HG02642 (cell line): ENCODE results near the gene FARP1.

Experiments
- ATAC-seq: cut with Tn5 transposase; IDR thresholded peaks from one replicate; pipeline ENCODE4 v1.9.1; 2021; ENCODE audit warnings: mild to moderate bottlenecking; ENCODE audit not compliant: unreplicated experiment, poor library complexity

Gene FARP1

DNA sequence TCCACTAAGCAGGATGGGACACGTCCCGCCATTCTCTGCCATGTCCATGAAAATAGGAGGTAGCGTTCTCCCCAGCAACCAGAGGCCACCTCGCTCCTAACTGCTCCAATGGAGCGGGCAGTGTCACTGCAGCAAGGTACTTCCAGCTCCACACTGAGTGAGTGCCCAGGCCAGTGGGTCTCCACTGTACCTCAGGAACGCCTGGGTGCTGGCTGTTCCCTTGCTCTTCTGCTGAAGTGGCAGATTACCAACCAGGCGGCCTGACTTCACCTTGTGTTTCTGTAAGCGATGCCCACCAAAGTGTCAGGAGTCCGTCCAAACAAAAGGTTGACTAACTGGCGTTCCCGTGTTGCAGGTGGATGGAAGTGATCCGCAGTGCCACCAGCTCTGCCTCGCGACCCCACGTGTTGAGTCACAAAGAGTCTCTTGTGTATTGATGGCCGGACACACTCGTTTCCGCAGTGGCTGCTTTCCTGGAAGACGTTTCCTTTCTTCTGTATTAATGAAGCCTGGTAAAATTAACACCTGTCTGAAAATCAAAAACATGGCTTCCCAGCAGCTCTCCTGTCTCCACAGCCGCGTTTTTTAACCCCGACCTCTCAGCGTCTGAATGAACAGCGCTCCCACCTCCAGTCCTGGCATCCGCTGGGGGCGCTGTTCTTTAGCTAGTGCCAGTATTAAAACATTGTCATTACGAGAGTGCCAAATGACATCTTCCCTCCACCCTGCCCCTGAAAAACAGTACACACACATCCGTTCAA, 305.2 kb downstream of the FARP1 start:
- no peak for ATAC-seq

DNA sequence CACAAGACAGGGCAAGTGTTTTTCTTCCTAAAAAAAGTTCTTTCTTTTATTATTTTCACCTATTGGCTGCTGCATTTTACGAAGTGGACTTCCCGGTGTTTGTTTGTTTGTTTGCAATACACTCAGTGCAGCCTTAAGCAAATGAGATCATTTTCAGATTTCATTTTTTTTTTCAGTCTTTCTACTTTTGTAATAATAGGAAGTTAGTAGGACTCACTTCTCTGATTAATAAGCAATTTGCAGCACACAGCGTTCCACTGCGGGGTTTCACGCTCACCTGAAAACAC, 305.7 kb downstream of the FARP1 start:
- no peak for ATAC-seq

DNA sequence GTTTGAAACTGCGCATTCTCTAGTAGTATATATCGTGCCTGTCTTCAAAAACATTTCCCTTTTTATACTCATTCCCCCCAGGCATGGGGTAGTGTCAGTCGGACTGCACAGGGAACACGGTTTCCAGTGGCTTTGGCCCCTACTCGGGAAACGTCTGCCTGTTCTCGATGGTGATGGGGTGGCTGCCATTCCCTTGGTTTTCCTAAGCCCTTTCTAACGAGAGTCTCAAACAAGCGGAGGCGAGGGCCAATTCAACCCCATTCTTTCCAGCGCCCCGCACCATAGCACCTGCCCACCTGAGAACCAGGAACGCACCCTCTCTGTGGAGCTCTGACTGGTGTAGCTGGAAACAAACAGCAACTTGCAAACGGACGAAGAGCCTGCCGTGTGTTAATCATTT, 306.4 kb downstream of the FARP1 start:
- no peak for ATAC-seq

DNA sequence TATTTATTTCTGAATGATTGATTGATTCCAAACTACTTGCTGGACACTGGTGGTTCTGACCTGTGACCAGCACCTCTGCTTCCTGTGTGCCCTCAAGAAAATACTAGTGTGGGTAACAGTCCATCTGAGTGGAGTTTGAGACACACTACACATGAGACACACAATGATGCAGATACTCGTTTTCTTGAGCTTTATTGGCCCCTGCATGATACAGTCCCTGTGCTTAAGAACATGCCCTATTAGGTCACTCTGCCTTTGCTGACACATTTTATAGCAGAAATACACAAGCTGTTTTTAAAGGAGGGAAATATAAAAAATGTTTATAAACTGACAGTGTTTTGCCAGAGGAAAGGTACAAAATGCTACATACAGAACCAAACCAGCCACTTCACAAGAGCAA, 307.1 kb downstream of the FARP1 start:
- no peak for ATAC-seq

DNA sequence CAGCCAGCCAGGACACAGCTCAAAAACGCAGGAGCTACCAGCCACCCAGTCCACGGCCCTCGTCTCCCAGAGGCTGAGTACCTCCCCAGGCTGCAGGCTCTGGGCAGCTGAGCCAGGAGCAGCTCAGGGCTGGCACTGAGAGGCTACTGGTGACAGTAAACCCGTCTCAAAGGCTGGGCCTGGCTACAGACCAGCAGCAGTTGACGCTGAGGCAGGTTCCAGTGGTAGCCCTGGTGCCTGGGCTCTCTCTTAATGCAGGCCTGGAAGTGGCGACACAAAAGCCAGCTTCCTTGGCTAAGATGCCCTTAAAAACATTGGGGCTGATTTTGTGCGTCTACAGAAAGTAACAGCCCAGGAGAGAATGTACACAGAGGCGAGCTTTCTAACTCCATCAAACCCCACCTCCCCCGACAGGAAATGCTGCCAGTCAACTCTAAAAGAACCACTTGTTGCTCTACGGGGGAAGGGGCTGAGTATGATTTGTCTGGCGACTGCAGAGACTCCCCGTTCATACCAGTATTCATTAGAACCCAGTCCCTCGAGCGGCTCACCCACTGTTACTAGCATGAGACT, 307.7 kb downstream of the FARP1 start:
- no peak for ATAC-seq

DNA sequence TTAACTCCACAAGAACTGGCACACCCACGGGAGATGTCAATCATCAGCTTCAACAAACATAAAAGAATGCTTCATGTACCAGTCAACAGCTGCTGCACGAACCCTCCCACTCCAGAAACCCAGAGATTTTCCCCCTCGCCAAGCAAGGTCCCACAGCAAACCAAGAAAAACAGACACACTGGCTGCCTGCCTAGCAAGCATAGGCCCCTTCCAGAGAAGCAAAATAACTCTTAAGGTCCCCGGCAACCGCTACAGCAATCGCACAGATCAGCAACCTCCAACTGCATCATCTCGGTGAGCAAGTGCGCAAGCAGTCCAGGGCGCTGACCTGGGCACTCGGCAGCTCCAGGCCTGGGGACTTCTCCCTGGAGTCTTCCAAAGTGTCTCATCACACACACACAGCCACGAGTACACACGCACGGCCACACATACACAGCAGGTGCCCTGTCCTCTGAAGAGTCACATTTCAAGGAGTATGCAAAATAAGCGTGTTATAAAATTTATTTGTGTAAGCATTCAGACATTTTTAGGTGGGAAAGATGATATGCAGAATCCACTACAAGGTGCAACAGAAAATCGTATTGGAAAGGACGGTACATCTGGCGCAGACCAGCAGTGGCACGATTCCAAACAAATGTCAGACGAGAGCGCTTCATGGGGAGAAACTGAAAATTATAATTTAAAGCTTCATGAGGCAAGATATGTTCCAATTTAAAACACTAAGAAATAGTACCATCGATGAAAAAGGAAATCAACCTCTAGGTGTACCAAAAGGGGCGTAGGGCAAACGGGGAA, 309.0 kb downstream of the FARP1 start:
- ATAC-seq = no peak

DNA sequence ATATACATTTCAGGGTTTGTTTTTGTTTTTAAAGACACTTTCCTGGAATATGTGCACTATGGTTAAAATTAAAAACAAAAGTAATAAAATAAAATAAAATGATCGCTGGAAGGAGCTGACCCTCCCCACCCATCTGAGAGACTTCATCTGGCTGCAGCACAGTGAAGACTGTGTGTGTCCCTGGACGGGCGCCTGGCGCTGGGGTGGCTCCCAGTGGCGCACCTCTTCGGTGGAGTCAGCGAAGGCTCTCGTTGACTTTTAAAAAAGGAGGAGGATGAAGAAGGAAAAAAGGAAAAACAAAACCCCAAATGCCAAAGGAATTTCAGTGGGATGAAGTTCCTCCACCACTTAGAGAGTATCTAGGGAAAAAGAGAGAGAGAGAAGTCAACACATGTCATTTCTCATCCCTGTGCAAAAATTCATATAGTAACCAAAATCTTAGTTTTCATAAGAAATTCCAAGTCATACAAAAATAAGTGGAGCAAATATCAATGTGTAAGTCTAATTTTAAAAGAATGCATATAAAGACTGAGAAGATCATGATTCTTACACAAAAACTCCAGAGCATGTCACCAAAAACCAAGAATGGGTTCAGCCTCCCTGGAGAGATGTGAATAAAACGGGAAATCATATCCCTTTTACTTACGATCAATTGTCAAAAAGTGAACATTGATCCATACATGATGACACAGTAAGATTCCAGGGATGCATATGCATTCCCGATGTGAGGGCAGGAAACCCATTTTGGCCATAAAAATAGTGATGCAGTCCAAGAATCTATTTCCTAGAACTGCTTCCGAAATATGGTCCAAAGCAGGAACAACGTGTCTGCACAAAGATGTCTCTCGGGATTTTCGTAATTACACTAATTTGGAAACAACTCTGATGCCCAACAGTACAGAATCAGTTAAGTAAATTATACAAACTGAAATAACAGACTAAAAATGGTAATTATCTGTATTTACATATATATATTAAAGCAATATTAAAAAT, 310.3 kb downstream of the FARP1 start:
- no peak for ATAC-seq

DNA sequence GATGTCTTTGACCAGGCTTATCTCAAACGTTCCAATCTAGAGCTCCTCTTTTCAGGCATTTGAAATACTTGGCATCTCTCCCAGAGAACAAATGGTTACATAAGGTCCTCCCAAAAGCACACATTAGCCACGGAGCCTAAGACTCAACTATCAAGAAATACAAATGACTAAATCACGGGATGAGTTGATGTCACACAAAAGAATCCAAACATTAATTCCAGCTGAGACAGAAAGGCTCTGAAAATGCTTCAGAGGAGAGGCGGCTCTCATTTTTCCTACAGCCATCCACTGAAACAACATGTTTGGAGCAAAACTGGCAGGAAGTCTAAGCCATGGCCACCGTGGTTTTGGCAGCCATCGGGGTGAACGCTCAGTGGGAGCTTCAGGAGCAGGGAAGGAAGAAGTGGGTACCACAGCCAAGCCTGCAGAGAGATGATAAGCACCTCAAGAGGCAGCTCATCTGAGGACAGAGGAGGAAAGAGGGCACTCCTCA, 311.5 kb downstream of the FARP1 start:
- no peak for ATAC-seq

DNA sequence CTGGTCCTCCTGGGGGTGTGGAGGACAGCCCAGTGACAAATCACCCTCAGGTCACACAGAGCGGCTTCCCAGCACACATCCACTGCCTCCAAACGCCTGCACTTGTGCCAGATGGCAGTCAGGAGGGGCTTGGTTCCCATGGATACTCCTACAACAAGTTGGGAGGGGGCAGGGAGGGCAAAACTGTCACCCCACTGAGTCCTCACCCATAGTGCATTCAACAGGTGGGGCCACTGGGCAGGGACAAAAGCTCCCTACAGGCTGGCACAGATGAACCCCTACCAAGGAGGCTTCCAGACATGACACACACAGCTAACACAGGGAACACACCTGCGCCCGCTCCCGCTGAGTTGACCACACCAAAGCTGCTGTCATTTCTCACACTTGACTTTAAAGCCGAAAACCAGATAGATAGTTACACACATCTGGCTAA, 313.5 kb downstream of the FARP1 start:
- no peak for ATAC-seq

DNA sequence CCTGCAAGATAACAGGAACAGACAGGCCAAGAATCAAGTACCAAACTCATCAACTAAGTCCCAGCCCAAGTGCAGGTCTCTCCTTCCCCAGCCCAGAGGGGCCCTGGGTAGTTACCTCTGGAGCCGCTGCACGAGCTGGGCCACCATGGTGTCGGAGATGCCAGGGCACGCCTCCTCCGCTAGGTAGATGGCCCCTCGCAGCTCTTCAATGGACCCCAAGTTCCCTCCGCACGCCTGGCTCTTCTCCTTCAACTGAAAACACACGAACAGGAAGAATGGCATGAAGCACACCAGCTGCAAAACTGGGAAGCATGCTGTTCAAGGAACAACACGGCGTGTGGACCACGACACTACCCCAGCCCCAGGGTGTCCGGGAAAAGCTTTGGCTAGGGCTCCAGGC, 314.2 kb downstream of the FARP1 start:
- ATAC-seq = no peak

DNA sequence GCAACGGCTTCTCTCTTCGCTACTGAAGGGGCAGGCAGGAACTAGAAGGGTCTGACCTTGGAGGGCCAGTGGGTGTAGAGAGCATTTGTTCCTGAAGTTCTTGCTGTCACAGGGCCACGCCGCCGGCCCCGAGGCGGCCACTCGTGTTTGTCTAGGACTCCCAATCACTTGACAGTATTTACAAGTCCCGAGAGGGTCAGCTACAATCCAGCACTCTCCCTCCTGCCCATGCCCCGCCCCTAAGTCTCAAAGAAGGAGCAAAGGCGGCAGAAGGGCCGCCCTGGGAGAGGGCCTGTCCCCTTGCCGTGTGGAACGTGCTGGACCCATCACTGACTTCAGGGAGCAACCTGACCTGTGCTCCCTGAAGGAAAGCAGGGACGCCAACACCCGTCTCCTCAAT, 315.5 kb downstream of the FARP1 start:
- ATAC-seq = no peak

DNA sequence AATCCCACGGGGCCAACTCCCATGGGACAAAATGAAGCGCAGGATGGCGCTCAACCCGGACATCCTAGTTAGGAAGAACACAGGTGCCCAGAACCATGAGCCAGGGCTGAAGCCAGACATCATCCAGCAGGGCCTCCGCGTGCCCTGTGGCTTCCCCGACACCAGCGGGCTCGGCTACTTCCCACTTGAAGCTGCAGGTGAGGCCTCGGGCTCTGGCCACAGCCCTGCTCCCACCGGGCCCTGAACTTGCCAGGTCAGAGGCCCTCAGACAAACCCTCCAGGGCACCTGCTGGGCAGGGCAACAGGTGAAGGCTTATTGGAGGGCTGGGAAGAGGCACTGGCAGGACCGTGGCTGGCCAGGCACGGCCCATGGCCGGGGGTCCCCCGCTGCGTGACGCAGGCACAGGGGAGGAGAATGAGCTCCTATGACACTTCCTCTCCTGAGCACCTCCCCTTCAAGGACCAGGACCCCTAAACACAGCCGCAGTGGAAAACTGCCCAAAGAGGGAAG, 316.3 kb downstream of the FARP1 start:
- ATAC-seq = no peak

DNA sequence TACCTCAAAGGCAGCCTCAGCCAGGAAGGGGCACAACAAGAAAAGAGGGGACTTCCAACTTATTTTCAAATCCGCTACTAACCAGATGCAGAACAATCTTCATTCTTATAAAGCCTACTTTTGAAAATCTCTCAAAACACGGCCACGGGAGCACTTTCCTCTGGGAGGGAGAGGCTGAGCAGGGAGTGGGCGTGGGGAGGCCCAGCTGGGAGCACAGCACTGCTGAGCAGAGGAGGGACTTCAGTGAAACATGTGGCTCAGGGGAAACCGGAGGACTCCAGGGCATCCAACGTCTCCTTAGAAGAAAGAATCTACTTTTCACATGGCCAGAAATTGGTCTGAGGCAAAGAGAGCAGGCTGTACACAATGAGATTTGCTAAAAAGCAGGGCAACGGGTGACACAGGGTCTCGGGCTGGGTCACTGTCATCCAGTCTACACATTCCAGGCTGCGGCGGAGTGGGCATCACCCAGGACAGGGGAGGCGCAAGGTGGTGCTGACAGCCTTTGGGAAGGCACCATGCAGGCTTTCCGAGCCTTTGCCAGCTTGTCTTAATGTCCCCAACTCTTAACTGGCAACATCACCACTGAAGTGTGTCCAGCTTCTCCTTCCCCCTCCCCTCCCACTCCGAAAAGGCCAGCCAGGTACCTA, 317.0 kb downstream of the FARP1 start:
- ATAC-seq = no peak

DNA sequence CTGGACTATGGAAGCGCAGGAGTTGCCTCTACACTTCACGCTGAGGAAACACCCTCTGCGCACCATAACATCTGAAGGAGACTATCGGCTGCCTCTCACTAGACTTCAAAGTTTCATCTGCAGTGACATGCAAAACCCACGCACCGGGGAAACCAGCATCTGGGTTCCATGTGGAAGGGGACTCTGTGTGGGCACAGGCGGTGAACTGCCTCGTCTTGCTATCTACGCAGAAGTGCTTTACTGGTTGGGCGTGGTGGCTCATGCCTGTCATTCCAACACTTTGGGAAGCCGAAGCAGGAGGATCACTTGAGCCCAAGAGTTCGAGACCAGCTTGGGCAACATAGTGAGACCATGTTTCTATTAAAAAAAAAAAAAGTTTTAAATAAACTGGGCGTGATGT, 317.6 kb downstream of the FARP1 start:
- no peak for ATAC-seq

DNA sequence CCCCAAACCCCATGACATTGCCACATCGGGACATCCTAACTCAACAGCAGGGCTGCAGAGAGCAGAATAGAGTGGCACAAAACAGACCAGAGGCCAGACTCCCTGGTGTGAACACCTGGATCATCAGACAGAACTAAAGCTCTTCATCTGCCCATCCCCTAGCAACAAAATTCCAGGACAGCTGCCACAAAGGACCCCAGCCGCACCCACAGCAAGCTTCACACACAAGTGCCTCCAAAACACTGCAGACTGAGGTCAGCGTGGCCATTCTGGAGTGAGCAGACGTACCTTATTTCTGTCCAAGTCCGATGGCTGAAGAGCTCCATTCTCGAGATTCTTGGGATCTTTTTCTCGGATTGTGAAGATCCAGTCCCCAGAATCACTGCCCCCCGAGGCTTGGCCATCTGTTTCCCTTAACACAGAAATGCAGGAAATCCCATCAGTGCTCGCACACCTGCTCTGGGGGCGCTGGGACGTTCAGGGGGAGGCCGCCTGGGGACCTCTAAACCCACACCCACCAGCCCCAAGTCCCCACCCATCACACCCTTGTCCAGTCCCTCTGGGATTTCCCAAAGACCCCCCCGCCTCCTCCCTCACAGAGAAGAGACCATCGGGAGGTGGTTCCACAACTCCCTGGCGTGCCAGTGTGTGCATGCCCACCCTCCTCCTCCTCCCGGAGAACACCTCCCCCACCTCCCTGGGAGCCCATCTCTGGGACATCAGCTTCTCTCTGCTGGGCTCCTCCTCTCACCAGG, 318.8 kb downstream of the FARP1 start:
- no peak for ATAC-seq

DNA sequence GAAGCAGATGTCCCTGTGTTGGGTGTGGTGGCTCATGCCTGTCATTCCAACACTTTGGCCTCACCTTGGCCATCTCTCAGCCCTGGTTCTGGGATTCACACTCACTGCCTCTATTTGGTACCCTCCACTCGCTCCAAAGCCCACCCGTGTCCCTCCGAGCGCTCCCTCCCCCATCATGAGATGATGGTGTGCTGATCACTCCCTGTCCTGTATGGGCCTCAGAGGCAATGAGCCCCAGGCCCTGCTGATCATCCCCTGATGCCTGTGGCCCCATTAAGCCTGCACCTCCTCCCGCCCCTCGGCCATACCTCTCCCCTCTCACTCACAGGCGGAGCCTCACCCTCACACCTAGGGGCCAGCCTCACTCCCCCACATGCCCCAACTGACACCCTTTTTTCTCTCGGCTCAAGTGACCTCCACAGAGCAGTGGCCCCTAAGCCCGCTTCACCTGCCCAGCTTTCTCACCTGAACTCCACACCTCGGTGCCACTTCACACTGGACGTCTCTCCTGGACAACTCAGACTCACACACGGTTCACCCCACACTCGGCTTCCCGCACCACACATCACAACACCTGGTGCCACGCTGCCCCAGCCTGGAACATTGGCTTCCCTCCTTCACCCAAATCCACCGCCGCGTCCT, 319.5 kb downstream of the FARP1 start:
- no peak for ATAC-seq

DNA sequence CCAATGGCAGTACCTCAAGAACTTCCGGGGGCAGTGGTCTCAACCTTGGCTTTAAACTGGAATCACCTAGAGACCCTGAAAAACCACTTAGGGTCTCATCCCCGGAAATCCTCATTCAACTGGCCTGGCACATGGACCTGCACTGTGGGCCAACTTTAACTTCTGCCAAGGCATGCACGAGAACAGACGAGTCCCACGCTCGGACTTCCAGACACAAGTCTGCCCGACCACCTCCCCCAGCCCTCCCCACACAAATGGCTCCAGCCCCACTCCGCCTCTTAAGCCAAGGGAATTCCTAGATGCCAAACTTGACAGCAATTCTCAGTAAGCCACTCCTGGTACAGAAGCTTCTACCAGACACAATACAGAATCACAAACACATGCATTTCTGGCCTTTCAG, 320.1 kb downstream of the FARP1 start:
- ATAC-seq = no peak

DNA sequence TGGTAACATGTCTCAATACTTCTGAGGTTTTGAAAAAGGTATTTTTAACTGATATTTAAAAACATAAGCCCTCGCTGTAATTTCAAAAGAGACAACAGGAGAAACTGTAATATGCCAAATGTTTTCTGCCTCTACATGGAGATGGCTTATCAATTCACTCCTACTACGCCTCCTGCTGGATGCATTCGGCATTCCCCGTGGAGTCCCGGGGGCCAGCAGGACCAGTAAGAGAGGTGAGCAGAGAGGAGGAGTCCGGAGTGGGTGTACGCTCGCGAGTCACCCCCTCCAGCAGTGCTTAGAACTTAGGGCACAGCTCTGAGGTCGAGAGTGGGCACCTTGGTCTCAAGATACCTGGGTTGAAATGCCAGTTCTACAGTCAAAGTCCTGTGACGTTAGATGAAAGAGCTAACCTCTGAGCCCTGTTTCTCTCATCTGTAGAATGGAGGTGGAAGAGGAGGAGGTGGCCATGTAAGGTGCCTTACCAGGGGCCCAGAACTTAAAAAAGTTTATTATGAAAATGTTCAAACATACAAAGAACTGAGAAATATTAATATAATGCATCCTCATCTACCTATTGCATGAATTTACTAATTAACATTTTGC, 323.8 kb downstream of the FARP1 start:
- ATAC-seq = no peak
